ENCODE measurements around the gene PLXNB2. TPM values are rescaled to one million over a fixed set of nuclear protein-coding genes. Genes with fewer than 3 reads are reported as not detected.
A peak's percentile ranks its signal among the peaks of the same experiment; 100 is the strongest.
"Not testable (repeated sequence)": the region's sequence is repeated elsewhere in the genome, so short reads cannot be mapped to it uniquely, and the experiment has no call there.

PLXNB2 gene
- total RNA-seq, 1 donor from 2014 or later, result 1,246 TPM

DNA sequence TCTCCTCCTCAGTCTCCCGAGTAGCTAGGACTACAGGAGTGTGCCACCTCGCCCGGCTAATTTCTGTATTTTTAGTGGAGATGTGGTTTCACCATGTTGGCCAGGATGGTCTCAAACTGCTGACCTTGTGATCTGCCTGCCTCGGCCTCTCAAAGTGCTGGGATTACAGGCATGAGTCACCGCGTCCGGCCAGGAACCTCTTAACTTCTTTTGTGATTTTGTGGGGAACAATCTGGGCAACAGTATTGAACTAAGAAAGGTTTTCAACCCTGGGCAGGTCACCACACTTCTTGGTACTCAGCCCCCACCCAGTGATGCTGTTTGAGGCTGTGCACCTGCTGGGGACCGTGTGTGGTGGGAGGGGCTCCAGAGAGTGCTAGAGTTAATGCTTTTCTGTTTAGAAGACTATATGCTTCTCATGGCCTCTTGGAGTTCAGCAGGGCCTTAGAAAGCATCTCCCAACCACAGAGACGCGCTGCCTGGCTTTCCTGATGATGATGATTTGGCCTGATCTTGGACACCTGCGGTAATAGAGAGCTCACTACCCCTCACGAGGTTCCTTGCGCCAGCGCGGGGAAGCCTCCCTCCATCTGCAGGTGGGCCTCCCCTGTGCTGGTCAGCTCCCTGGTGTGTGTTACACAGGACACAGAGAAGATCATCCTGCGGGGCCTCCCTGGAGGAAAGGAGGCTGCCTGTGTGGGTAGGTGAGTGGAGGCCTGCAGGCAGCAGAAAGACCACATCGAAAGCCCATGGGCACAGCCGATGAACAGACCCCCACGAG is 18.2 kb upstream of the PLXNB2 start:
- DNase-seq (ENCODE audit: low spot score), result no peak

DNA sequence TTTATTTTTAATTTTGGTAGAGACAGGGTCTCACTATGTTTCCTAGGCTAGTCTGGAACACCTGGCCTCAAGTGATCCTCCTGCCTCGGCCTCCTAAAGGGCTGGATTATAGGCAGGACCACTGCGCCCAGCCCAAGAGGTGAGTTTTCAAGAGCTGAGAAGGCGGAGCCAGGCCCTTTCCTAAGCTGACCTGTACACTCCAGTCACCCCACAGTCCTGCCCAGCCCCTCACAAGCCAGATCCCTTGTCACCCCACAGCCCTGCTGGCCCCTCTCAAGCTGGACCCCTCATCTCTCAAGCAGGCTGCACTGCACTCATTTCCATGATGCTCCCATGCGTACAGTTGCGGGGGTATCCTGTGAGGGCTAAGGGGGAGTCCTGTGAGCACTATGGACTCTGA is 16.5 kb upstream of the PLXNB2 start:
- DNase-seq (ENCODE audit: low spot score), result no peak

DNA sequence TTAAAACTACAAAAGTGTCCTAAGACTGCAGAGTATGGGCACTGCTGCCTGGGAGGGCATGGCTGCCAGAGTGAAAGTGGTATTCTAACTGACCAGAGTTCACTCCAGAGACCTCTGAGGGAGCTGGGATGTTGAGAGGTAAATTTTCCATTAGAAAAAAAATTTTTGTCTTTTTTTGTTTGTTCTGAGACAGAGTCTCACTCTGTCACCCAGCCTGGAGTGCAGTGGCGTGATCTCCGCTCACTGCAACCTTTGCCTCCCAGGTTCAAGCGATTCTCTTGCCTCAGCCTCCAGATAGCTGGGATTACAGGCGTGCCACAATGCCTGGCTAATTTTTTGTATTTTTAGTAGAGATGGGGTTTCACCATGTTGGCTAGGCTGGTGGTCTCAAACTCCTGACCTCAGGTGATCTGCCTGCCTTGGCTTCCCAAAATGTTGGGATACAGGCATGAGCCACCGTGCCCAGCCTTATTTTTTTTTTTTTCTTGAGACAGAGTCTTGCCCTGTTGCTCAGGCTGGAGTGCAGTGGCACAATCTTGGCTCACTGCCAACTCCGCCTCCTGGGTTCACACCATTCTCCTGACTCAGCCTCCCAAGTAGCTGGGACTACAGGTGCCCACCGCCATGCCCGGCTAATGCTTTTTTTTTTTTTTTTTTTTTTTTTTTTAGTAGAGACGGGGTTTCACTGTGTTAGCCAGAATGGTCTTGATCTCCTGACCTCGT is 15.1 kb upstream of the PLXNB2 start:
- not testable (repeated sequence) for DNase-seq (ENCODE audit: low spot score)

- DNase-seq (ENCODE audit: low spot score), result no peak
Observed at GRCh38 chr22:50320671-50321325, 13.4 kb upstream of the PLXNB2 start.

- no peak for DNase-seq (ENCODE audit: low spot score)
Observed at GRCh38 chr22:50320116-50320515, 12.7 kb upstream of the PLXNB2 start.

- no peak for DNase-seq (ENCODE audit: low spot score)
Observed at GRCh38 chr22:50319503-50319951, 12.1 kb upstream of the PLXNB2 start.

- no peak for DNase-seq (ENCODE audit: low spot score)
Observed at GRCh38 chr22:50318698-50319411, 11.4 kb upstream of the PLXNB2 start.

- no peak for DNase-seq (ENCODE audit: low spot score)
Observed at GRCh38 chr22:50318356-50318697, 10.9 kb upstream of the PLXNB2 start.

GRCh38 chr22:50317674-50318073 is 10.2 kb upstream of the PLXNB2 start:
- no peak for DNase-seq (ENCODE audit: low spot score)

DNA sequence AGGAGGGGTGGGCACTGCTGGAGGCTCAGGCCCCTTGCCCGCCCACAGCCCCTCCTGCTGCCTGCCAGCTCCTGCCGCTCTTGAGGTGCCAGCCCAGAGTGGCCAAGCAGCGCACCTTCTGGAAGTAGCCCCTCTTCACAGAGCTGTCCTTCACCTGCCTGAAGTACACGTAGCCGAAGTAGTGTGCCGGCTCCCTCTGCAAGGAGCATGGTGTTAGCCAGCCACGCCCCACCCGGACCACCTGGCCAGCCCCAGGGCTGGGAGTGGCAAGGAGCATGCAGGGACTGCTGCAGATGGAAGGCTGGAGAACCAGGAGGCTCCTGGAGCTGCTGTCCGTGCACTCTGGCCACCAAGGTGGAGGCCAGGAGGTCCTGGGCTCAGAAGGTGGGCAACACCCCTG is 9.7 kb upstream of the PLXNB2 start:
- no peak for DNase-seq (ENCODE audit: low spot score)

GRCh38 chr22:50316114-50317065 is 8.9 kb upstream of the PLXNB2 start:
- DNase-seq (ENCODE audit: low spot score), result no peak

DNA sequence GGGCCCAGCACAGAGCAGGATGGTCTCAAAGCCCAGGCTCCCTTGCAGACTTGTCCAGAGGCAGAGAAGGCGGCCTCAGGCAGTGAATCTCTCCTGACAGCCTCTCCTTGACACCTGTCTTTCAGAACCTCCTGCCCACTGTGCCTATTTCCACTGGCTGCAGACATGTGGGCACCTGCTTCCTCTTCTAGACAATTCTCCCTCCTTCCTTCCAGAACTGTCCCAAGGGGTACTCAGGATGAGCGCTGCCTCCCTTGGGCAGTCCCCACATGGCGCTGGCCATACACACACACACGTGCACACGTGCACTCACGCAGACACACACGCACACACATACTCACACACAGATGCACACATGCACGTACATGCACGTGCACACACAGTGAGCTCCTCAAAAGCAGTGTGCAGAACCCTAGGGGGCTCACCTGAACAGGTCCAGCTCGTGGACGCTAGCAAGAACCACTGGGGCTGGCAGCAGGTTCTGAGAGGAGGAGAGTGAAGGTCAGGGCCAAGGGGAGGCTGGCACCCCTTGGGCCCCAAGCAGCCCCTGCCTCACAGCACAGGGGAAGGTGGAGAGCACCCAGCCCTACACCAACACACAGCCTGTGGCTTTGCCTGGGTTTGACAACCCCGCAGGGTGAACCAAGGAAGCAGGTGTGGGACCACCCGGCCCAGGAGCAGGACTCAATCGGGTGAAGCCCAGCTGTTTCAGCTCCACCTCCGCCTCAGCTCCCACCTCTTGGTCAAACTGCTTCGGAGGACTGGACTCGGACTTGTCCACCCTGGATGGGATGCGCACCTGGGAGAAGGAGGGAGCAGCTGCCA is 8.1 kb upstream of the PLXNB2 start:
- DNase-seq (ENCODE audit: low spot score), result no peak

DNA sequence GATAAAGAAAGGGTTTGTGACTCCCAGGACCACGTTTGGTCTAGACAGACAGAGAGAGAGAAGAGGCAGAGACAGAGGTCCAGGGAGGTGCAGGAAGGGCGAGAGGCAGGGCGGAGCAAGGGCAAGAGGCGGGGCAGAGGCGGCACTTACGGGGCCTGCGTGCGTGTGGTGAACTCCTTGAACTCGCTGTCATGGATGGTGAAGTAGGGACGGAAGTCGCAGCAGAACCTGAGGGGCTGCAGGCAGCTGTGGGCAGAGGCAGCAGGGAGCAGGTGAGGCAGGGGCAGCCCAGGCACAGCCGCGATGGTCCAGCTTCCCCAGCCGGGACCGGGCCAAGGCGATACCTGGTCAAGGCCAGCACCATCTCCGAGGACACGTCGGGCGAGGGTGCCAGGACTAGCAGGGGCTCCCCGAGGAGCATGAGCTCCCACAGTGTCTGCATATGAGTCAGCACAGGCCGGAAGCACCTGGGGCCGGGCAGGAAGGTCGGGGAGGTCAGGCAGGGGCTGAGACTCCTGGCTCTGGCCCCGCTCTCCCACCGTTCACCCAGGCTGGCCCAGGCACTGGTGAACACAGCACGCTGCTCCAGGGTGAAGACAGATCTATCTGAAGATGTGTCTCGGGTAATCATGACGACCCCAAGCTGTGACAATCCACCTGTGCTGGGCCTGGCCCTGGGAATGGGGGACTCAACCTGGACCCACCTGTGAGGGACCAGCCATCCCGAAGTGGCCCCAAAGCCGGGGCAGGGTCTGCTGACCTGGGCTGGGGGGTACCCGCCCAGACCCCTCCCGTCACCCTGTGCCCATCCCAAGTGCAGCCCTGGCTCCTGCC is 7.2 kb upstream of the PLXNB2 start:
- peak; percentile 58 for DNase-seq (ENCODE audit: low spot score)

DNA sequence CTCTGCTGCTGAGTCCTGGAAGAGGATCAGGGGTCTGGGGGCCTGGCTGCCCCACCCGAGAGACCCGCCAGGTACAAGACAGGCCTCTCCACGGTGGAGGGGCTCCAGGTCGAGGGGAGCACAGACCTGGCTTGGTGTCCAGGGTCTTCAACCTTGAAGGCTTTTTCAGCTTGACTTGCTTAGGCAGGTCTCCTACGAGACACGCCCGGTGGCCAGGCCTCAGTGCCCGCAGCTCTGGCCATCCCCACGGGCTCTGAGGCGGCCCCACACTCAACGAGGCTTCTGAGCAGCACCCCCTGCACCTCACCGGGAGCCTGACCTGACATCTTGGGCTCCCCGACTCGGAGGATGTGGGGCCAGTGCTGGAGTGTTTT is 6.6 kb upstream of the PLXNB2 start:
- DNase-seq (ENCODE audit: low spot score), result no peak

DNA sequence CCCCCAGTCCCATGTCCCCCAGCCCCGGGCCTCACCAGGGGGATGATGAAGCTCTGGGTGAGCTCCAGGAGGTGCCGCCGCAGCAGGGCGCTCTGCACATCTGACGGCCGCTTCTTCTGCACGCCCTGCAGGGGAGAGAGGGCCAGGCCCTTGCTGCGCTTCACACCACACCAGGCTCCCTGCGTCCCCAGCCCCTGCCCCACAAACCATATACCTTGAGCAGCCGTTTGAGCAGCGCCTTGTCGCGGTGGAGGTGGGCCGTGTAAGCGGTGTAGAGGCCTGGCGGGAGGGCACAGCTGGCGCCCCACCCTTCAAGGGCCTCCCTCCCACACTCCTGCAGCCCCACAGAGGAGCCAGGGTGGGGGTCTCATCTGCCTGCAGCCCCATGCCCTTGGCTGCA is 6.2 kb upstream of the PLXNB2 start:
- no peak for DNase-seq (ENCODE audit: low spot score)

DNA sequence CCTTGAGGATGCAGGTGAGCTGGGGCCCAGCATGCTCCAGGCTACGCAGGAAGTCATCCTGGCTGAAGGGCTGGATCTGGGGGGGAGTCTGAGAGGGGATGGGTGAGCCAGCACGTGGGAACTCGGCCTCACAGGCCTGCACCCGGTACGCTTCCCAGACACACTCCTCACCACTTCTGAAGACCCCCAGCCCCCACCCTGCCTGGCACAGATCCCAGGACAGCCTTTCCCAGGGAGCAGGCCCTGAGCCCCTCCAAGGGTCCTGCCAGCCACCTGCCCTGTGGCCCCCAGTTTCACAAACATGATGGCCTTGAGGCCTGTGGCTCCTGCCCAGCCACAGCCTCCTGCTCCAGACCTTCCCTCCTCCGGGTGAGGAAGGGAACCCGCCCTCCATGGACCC is 5.6 kb upstream of the PLXNB2 start:
- DNase-seq (ENCODE audit: low spot score), result no peak

DNA sequence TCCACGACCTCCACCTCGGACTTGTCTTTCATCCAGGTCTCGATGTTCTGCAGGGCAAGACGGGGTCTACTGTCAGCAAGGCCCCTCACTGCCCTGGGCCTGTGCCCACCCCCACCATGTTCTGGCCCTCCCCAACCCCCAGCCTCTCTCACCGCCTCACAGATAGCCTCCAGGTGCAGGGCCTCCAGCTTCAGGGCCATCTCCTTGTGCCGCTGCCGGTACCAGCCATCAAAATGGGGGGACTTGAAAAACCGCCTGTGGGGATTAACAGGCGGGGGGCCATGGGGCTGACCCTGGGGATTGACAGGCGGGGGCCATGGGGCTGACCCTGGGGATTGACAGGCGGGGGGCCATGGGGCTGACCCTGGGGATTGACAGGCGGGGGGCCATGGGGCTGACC is 4.9 kb upstream of the PLXNB2 start:
- DNase-seq (ENCODE audit: low spot score), result no peak

DNA sequence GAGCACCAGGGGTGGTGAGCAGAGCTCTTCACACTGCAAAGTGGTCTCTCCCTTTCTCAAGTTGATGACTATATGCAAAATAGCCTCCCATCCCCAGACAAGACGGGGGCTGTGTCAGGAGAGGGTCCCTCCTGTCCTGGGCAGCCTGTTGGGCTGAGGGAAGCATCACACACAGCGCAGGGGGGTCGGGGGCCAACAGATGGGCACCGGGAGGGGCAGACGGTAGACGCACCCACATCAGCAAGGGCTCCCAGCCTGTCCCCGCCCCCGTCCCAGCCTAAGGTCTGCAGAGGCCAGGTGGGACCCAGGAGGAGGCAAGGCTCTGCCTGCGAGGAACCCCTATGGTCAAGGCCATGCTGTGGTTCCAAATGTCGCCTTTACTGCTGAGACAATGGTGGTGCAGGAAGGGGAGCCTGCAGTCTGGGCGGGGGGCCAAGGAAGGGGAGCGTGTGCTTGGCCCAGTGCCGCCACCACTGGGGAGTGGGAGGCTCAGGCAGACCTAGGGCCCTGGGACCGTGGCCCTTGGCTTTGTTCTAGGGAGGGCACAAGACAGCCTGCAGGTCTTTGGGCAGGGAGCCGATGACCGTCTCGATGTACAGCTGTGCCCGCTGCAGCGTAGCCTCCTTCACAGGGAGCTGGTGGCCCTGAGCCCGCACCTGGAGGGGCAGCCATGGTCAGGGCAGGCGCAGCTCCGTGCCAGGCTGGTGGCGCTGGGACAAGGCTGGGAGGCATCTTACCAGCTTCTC is 4.3 kb upstream of the PLXNB2 start:
- no peak for DNase-seq (ENCODE audit: low spot score)

Measured in mucosa of gallbladder (tissue), 1 donor.